Erythroblast (primary cell): ENCODE measurements around the gene ANKRD13B.

ENCODE experiments used
- GATA1 ChIP-seq: IDR thresholded peaks from 2 replicates; pipeline ENCODE4 v1.6.1; 2011; ENCODE audit warnings: low read depth, mild to moderate bottlenecking, control low read depth, low read length, moderate library complexity
- POLR2A ChIP-seq: IDR thresholded peaks from 2 replicates; pipeline ENCODE4 v1.6.1; 2011; ENCODE audit warnings: mild to moderate bottlenecking, low read length

GRCh38 chr17:29620271-29620670 is 27.3 kb downstream of the ANKRD13B start:
- no peak for TF ChIP-seq POLR2A
- no peak for TF ChIP-seq GATA1
